GM18951 (cell line): ENCODE results near the gene SLC25A25.

Experiments
- POLR2A ChIP-seq: IDR thresholded peaks from 4 replicates; pipeline ENCODE4 v1.6.1; 2011; ENCODE audit warnings: mild to moderate bottlenecking; ENCODE audit not compliant: insufficient read length, insufficient read depth; ENCODE audit errors: extremely low read depth
- in situ Hi-C: fragments of 300-500 bp; cut with MboI; formaldehyde crosslinking; loops from one replicate; pipeline ENCODE4 v1.12.0; 2022; ENCODE audit warnings: low sequenced_read_pairs, mixed read lengths, inconsistent platforms; ENCODE audit not compliant: unreplicated experiment

Gene SLC25A25

GRCh38 chr9:128118971-128119665 lies 51.1 kb downstream of the SLC25A25 start:
- no peak for TF ChIP-seq POLR2A
- in situ Hi-C loops = no loop called here

- TF ChIP-seq POLR2A = no peak
- in situ Hi-C loops = no loop called here
These were observed 52.2 kb downstream of the SLC25A25 start for GRCh38 chr9:128120061-128120740.

GRCh38 chr9:128120741-128121465 lies 52.9 kb downstream of the SLC25A25 start:
- in situ Hi-C loops = no loop called here
- TF ChIP-seq POLR2A = no peak

GRCh38 chr9:128121466-128121810 lies 53.4 kb downstream of the SLC25A25 start:
- no peak for TF ChIP-seq POLR2A
- in situ Hi-C loops = no loop called here

- no peak for TF ChIP-seq POLR2A
- in situ Hi-C loops = no loop called here
These were observed 54.1 kb downstream of the SLC25A25 start for GRCh38 chr9:128121924-128122808.

DNA sequence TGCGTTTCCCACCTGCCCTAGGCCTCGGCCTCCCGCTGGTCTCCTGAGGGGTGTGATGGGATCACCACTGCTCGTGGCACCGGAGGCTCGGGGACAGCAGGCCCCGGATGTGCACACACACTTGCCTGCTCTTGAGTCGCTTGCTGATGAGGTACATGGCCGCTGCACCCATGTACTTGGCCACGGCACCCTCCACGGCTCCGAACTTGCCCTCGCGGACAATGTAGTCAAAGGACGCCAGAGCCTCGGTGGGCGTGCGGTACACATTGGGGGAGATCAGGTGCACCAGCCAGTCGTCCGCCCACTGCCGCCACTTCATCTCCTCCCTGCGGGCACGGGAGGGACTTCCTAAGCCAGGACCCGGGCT lies 54.8 kb downstream of the SLC25A25 start:
- no peak for TF ChIP-seq POLR2A
- in situ Hi-C loops = no loop called here

DNA sequence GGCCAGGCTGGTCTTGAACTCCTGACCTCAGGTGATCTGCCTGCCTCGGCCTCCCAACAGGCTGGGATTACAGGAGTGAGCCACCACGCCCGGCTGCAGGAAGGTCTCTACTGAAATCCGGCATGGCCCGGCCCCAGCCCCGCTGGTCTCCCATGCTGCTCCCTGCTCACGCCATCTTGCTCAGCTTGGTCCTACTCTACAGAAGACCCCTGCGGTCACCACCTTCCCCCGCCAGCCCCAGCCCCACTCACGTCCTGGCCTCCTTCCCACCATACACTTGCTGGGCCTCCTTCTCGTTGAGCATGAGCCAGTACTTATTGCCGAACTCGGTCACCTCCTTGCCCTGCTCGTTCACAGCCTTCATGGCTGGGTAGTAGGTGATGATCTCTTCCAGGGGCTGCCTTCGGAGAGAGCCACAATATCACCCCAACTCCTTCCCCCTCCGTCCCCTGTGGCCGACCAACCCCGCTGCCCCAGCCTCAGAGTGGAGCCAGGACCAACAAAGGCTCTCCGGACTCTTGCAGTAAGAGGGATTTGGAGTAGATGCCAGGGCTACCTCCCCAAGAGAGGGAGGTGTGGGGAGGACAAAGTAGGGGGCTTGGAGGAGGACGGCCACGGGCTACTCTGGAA lies 55.5 kb downstream of the SLC25A25 start:
- in situ Hi-C loops = no loop called here
- TF ChIP-seq POLR2A = no peak

DNA sequence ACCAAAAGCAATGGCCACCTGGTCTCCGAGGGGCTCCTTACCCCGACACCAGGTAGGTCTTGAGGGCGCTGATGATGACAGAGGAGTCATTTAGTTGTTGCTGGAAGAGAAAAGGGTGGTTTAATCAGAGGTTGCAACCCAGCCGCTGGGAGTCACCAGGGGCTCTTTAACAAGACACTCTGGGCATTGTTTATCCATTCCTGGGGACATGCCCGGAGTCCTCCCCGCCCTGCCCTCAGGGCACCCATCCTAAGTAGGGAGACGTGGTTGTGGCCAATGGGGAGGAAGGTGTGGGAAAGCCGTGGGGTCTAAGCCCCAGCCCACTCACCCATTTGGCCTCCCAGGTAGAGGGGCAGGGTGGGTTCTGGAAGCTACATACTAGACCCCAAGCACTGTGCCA lies 56.4 kb downstream of the SLC25A25 start:
- in situ Hi-C loops = no loop called here
- no peak for TF ChIP-seq POLR2A

DNA sequence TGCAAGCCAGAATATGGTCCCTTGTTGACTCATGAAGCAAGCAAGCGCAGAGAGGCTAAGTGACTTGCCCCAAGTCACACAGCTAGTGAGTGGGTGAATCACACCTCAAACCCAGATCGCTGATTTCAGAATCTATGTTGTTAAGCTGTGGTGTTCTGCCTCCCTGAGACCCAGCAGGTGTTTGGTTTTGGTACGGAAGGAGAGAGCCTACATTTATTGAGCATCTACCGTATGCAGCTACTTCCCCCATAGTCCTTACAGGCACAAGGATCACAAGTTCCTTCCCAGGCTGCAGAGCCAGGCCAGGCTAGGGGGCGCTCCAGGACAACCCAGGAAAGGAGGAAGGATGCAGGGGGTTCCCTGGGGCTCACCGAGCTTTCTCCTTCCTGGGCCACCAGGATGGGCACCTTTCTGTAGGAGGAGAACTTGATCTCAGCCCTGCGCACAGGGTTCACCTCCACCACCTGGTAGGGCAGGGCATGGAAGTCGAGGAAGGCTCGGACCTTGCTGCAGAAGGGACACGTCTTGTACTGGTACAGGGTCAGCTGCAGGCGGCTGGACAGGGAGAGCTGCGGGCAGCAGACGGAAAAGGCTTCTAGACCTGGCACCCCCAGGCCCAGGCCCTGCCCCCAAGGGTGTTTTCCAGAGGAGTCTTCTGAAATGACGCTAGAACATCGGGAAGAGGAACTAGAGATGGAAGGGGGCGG lies 57.0 kb downstream of the SLC25A25 start:
- in situ Hi-C loops = no loop called here
- no peak for TF ChIP-seq POLR2A

DNA sequence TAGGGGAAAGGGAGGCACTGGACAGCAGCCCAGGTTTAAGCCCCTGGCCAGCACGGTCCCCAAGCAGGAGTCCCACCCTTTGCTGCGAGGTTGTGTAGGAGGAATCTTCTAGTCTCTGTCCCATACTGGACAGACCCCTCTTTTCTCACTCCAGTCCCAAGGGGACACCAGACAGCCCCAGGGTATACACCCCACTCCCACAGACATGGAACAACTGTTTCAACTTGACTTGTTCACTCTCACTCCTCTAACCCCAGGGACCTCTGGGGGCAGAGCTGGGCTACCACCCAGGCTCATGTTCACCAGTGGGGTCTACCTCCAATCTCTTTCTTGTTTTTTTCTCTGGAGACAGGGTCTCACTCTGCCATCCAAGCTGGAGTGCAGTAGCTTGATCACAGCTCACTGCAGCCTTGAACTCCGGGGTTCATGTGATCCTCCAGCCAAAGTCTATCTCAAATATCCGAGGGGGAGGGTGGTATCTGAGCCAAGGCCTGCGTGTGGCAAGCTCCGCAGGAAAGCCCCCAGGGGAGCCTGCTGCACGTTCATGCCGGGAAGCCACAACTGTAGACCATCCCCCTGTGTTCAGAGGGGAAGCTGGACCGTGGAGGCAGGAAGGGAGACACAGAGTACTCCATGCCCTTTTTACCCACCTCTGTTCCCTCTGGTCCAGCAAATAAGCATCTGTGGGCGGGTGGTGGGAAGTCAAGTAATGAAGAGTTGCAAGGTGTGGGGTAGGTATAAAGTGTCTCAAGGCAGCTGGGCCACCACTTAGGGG lies 57.7 kb downstream of the SLC25A25 start:
- no peak for TF ChIP-seq POLR2A
- in situ Hi-C loops = no loop called here

DNA sequence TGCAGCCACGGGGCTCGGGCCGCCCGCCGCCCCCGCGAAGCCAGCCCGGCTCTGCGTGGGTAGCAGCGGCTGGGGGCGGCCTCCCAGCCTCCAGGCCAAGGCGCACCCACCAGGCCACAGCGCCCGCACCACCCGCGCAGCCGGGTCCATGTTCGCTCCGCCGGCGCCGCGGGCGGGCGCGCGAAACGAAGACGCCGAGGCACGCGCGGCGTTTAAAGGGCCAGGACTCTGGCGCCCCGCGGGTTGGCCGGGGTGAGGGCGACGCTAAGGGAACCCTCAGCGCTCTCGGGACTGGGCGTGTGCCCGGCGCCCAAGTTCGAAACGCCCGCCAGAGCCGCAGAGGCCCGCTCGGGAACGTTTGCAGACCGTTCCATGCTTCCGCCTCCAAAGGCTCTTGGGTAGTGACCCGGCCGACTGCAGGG lies 59.5 kb downstream of the SLC25A25 start, which contains the start of gene PTGES2:
PTGES2 (minus strand) TSS at position 162 of the 422 bp plus-strand sequence; CDS start at position 150, 12 bp downstream.
- in situ Hi-C loops = no loop called here
- TF ChIP-seq POLR2A = peak; percentile 71
